Muscle of leg (tissue), 11 donors: ENCODE measurements around the gene FBXO22. TPM values are rescaled to one million over a fixed set of nuclear protein-coding genes. Genes with fewer than 3 reads are reported as not detected.
"Not testable (repeated sequence)": the region's sequence is repeated elsewhere in the genome, so short reads cannot be mapped to it uniquely, and the experiment has no call there.

Source experiments
- DNase-seq: peaks from one replicate; pipeline ENCODE4 v3.0.0; 2013
- H3K27ac ChIP-seq: one replicate; pipeline ENCODE4 v1.5.1; 2013; ENCODE audit warnings: mild to moderate bottlenecking, low read length, control low read depth
- H3K27me3 ChIP-seq: one replicate; pipeline ENCODE4 v1.6.1; 2013; ENCODE audit warnings: low read length; ENCODE audit not compliant: control insufficient read depth, insufficient read depth
- H3K36me3 ChIP-seq: one replicate; pipeline ENCODE4 v1.6.1; 2013; ENCODE audit warnings: low read length; ENCODE audit not compliant: control insufficient read depth, insufficient read depth
- H3K4me1 ChIP-seq: one replicate; pipeline ENCODE4 v1.6.1; 2013; ENCODE audit warnings: low read length; ENCODE audit not compliant: control insufficient read depth, insufficient read depth
- H3K4me3 ChIP-seq: one replicate; pipeline ENCODE4 v1.5.1; 2013; ENCODE audit warnings: low read length, control low read depth
- H3K9me3 ChIP-seq: replicated peaks from 2 replicates; pipeline ENCODE4 v1.6.1; 2013; ENCODE audit warnings: low read depth, low read length; ENCODE audit not compliant: control insufficient read depth
- WGBS: methylation state at CpG from one replicate; pipeline ENCODE4 v1.1.5; 2013; ENCODE audit warnings: missing lambda C conversion rate; ENCODE audit not compliant: insufficient coverage; 5-methylcytosine and 5-hydroxymethylcytosine counted together
- polyA plus RNA-seq, 8 donors: library from polyadenylated mRNA; unstranded; fragments of 120-200 nt; gene quantifications; one replicate each; pipeline versions ENCODE4 v1.2.1 to v1.2.3, GENCODE V29; 2013; ENCODE audit warnings: inconsistent platforms in 1 of 8, low replicate concordance in 1 of 8; ENCODE audit not compliant: insufficient read length in 8 of 8, insufficient read depth in 1 of 8
- total RNA-seq: library from RNA; stranded (reverse); fragments of 120-200 nt; gene quantifications from one replicate; pipeline ENCODE4 v1.2.4, GENCODE V29; 2013

FBXO22 gene
- total and polyA plus RNA-seq, 9 donors, result 17.7 to 27.5 (median 23.0) TPM

DNA sequence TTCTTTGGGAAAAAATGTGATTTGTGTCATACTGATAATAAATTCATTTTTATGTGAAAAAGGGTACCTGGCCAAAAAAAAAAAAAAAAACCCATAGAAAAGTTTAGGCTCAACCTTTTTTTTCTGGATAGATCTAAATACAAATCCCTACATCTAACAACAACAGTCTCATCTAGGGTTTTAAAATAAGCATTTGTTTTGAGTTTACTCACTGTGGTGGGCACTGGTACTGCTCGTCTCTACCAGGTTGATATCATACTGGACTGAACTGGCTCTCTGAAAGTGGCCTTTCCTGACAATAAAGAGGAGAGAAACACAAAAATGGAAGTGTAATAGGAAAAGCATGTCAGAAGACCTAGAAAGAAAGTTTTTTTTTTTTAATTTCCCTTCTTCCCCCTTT, 52.0 kb downstream of the FBXO22 start:
- Histone ChIP-seq H3K27me3 (no peaks in the 10 kb centered on the region), H3K4me1 (no peaks in the 10 kb centered on the region), H3K4me3 (no peak overlapping the region), H3K27ac (no peak overlapping the region), H3K9me3 (no peaks in the 10 kb centered on the region), H3K36me3 (no peaks in the 10 kb centered on the region)
- WGBS, result 86% methylated on average over 1 of the region's 1 CpG
- no peak for DNase-seq

- no peak for DNase-seq
- no peaks in the 10 kb centered on the region for H3K36me3 ChIP-seq
- no peak overlapping the region for H3K27ac ChIP-seq
- no CpG with 5 or more reads among the region's 1 CpG for WGBS
- H3K4me1 ChIP-seq, result no peaks in the 10 kb centered on the region
- H3K9me3 ChIP-seq, result no peaks in the 10 kb centered on the region
- no peak overlapping the region for H3K4me3 ChIP-seq
- no peaks in the 10 kb centered on the region for H3K27me3 ChIP-seq
Observed at GRCh38 chr15:75961331-75961730, 57.7 kb downstream of the FBXO22 start.

DNA sequence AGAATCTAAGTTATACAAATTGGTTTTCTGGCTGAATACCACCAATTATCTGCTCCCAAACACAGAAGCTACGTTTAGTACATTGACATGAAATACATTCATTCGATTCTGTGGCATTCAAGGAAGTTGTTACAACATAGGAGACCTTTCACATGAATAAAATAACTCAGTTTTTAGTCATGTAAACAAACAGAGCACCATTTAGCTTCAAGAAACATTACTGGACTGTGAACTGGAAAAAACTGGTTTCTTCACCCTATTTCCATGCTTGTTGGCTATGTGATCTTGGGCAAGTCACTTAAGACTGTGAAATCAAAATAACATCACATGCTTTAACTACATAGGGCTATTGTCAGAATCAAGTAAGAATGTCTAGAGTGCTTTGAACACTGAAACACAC, 62.4 kb downstream of the FBXO22 start:
- no peak overlapping the region for H3K27ac ChIP-seq
- H3K4me3 ChIP-seq, result no peak overlapping the region
- WGBS, result no CpG with 5 or more reads among the region's 2 CpGs
- no peak for DNase-seq
- no peaks in the 10 kb centered on the region for H3K36me3 ChIP-seq
- no peaks in the 10 kb centered on the region for H3K9me3 ChIP-seq
- H3K4me1 ChIP-seq, result no peaks in the 10 kb centered on the region
- H3K27me3 ChIP-seq, result no peaks in the 10 kb centered on the region

GRCh38 chr15:75976766-75977165, 73.1 kb downstream of the FBXO22 start:
- not testable (repeated sequence) for DNase-seq, H3K4me1 ChIP-seq, H3K9me3 ChIP-seq, H3K36me3 ChIP-seq, H3K27ac ChIP-seq, H3K4me3 ChIP-seq, H3K27me3 ChIP-seq
- WGBS, result 89% methylated on average over 1 of the region's 3 CpGs

DNA sequence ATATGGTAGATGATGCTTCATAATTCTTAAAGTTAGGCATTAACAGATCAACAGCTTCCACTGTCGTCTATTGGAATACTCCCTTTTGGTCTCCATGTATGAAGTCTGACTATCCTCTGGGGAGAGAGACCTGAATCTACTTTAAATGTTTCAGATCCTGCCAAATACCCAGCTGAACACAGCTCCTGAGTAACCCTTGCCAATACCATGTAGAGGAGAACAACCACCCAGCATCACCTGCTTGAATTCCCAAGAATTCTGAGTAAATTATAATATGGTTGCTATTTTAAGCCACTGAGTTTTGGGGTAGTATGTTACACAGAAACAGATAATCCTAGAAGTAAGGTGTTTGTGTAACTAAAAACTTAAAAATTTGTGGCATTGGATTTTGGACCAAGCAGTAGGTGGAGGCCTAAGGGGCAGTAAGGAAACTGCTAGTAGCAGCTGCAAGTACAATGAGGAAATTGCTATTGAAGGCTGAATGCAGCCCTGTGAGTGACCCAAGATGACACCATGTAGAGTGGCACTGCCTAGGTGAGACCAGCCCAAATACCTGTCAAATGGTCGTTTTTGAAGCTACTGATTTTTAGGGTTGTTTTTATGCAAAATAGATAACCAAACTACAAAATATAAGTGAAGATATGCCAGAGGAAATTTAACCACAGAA, 77.6 kb downstream of the FBXO22 start:
- no peaks in the 10 kb centered on the region for H3K9me3 ChIP-seq
- H3K27me3 ChIP-seq, result no peaks in the 10 kb centered on the region
- no peak overlapping the region for H3K27ac ChIP-seq
- H3K36me3 ChIP-seq, result no peaks in the 10 kb centered on the region
- H3K4me1 ChIP-seq, result no peaks in the 10 kb centered on the region
- no peak for DNase-seq
- WGBS, result no CpG with 5 or more reads among the region's 2 CpGs
- H3K4me3 ChIP-seq, result no peak overlapping the region

GRCh38 chr15:75982468-75982867, 78.8 kb downstream of the FBXO22 start:
- Histone ChIP-seq H3K27me3 (no peaks in the 10 kb centered on the region), H3K36me3 (no peaks in the 10 kb centered on the region), H3K9me3 (no peaks in the 10 kb centered on the region), H3K4me1 (no peaks in the 10 kb centered on the region), H3K27ac (no peak overlapping the region), H3K4me3 (no peak overlapping the region)
- 75% methylated on average over 1 of the region's 2 CpGs for WGBS
- no peak for DNase-seq

- not testable (repeated sequence) for H3K4me1 ChIP-seq, H3K4me3 ChIP-seq, H3K36me3 ChIP-seq, H3K27ac ChIP-seq, H3K27me3 ChIP-seq, H3K9me3 ChIP-seq, DNase-seq
- no CpG with 5 or more reads among the region's 3 CpGs for WGBS
Observed at GRCh38 chr15:75984706-75985105, 81.0 kb downstream of the FBXO22 start.

- Histone ChIP-seq H3K27ac (no peak overlapping the region), H3K9me3 (no peaks in the 10 kb centered on the region), H3K4me1 (no peaks in the 10 kb centered on the region), H3K27me3 (no peaks in the 10 kb centered on the region), H3K36me3 (no peaks in the 10 kb centered on the region), H3K4me3 (no peak overlapping the region)
- no peak for DNase-seq
- 89% methylated on average over 1 of the region's 1 CpG for WGBS
Observed at GRCh38 chr15:75985971-75986370, 82.3 kb downstream of the FBXO22 start.

DNA sequence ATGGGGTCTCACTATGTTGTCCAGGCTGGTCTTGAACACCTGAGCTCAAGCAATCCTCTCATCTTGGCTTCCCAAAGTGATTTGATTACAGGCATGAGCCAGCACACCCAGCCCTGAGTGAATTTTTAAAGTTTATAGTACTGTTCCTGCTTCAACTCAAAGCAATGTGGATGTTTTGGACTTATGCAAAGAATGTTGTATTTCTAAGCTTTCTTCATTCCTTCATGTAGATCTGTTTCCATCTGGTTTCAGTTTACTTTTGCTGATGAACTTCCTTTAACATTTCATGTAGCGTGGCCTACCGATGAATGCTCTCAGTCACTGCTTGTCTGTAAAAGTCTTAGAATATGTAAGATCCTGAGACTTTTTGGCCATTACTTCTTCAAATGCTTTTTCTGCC, 85.4 kb downstream of the FBXO22 start:
- Histone ChIP-seq H3K4me1 (no peaks in the 10 kb centered on the region), H3K4me3 (no peak overlapping the region), H3K27me3 (no peaks in the 10 kb centered on the region), H3K36me3 (no peaks in the 10 kb centered on the region), H3K9me3 (no peaks in the 10 kb centered on the region), H3K27ac (no peak overlapping the region)
- no CpG with 5 or more reads among the region's 2 CpGs for WGBS
- peak; percentile 6 for DNase-seq

- Histone ChIP-seq H3K27me3 (no peaks in the 10 kb centered on the region), H3K4me1 (no peaks in the 10 kb centered on the region), H3K27ac (no peak overlapping the region), H3K9me3 (no peaks in the 10 kb centered on the region), H3K36me3 (no peaks in the 10 kb centered on the region), H3K4me3 (no peak overlapping the region)
- WGBS, result 80% methylated on average over 5 of the region's 7 CpGs
- no peak for DNase-seq
Observed at GRCh38 chr15:75989875-75990274, 86.2 kb downstream of the FBXO22 start.
